HepG2 (cell line): Measurements from ENCODE around the gene ADI1. TPM values are rescaled to one million over a fixed set of nuclear protein-coding genes. Genes with fewer than 3 reads are reported as not detected.

Experiments used
- BRD4 ChIP-seq: sonication (generic); formaldehyde crosslinking; IDR thresholded peaks from 2 replicates; pipeline ENCODE4 v1.4.0; 2020; ENCODE audit warnings: missing genetic modification reagents
- DRAP1 ChIP-seq: IDR thresholded peaks from 2 replicates; pipeline ENCODE4 v1.6.1; 2016; ENCODE audit warnings: missing genetic modification reagents, missing compliant biosample characterization
- HNF4A ChIP-seq: sonication (generic); formaldehyde crosslinking; IDR thresholded peaks from 2 replicates; pipeline ENCODE4 v1.4.0; 2020; ENCODE audit warnings: missing genetic modification reagents
- JUND ChIP-seq: sonication (generic); formaldehyde crosslinking; IDR thresholded peaks from 2 replicates; pipeline ENCODE4 v1.8.0; 2022; ENCODE audit warnings: mild to moderate bottlenecking, missing genetic modification reagents
- MAZ ChIP-seq, 2 experiments: sonication (generic) in 1 of 2; formaldehyde crosslinking in 1 of 2; IDR thresholded peaks; 2 replicates each; pipeline versions ENCODE4 v1.5.0 to v1.6.1; 2012 to 2020; ENCODE audit warnings: low read depth in 2 of 2, mild to moderate bottlenecking in 2 of 2, borderline replicate concordance in 1 of 2, improper control_type of control experiment in 1 of 2, low read length in 1 of 2, missing genetic modification reagents in 1 of 2, moderate library complexity in 1 of 2
- PITX1 ChIP-seq: sonication (generic); formaldehyde crosslinking; IDR thresholded peaks from 2 replicates; pipeline ENCODE4 v1.5.1; 2020; ENCODE audit warnings: mild to moderate bottlenecking, missing genetic modification reagents
- POLR2A ChIP-seq, 2 experiments: IDR thresholded peaks; 2 replicates each; pipeline ENCODE4 v1.6.1; 2011; ENCODE audit warnings: low read depth in 2 of 2, low read length in 2 of 2, mild to moderate bottlenecking in 1 of 2, moderate library complexity in 1 of 2; ENCODE audit not compliant: insufficient read depth in 1 of 2
- ZBTB1 ChIP-seq: sonication (generic); formaldehyde crosslinking; IDR thresholded peaks from 2 replicates; pipeline ENCODE4 v1.4.0; 2020; ENCODE audit warnings: missing genetic modification reagents, borderline replicate concordance
- ZNF329 ChIP-seq: sonication (generic); formaldehyde crosslinking; IDR thresholded peaks from 2 replicates; pipeline ENCODE4 v1.9.0; 2021; ENCODE audit warnings: low read depth, mild to moderate bottlenecking, missing genetic modification reagents
- ZNF362 ChIP-seq: sonication (generic); formaldehyde crosslinking; IDR thresholded peaks from 2 replicates; pipeline ENCODE4 v1.4.0; 2020; ENCODE audit warnings: missing genetic modification reagents, mild to moderate bottlenecking, borderline replicate concordance
- ZNF563 ChIP-seq: sonication (generic); formaldehyde crosslinking; IDR thresholded peaks from 2 replicates; pipeline ENCODE4 v1.8.0; 2022; ENCODE audit warnings: mild to moderate bottlenecking, moderate library complexity, missing genetic modification reagents
- ZNF766 ChIP-seq: sonication (generic); formaldehyde crosslinking; IDR thresholded peaks from 2 replicates; pipeline ENCODE4 v1.5.0; 2020; ENCODE audit warnings: missing genetic modification reagents, borderline replicate concordance
- ZNF776 ChIP-seq: sonication (generic); formaldehyde crosslinking; IDR thresholded peaks from 2 replicates; pipeline ENCODE4 v1.4.0; 2020; ENCODE audit warnings: mild to moderate bottlenecking, missing genetic modification reagents
- ZNF891 ChIP-seq: sonication (generic); formaldehyde crosslinking; IDR thresholded peaks from 2 replicates; pipeline ENCODE4 v1.5.0; 2020; ENCODE audit warnings: mild to moderate bottlenecking, missing genetic modification reagents
- polyA plus RNA-seq, 8 experiments: library from polyadenylated mRNA; depleted of rRNA in 3 of 8; stranded (reverse) in 7 of 8; unstranded in 1 of 8; fragments of >200 nt; fragmentation: Illumina TruSeq in 4 of 8; extraction: Trizol in 4 of 8; gene quantifications; 2 replicates each; pipeline versions ENCODE4 v1.2.1 to v1.2.3, GENCODE V29; 2011 to 2016; ENCODE audit warnings: low read depth in 4 of 8, missing spikeins in 1 of 8, mixed read lengths in 1 of 8; ENCODE audit not compliant: insufficient read depth in 1 of 8
- total RNA-seq, 5 experiments: library from RNA; depleted of rRNA; stranded (reverse); fragments of >200 nt; fragmentation: Illumina TruSeq; extraction: Trizol; gene quantifications; 2 replicates each; pipeline ENCODE4 v1.2.3, GENCODE V29; 2016; ENCODE audit warnings: low read depth in 1 of 5
- TF ChIP-seq, protein P1 (sequence below): IDR thresholded peaks from 2 replicates; pipeline ENCODE4 v1.6.1; 2016; ENCODE audit warnings: low read depth, borderline replicate concordance

ADI1 gene
- total and polyA plus RNA-seq, 2 of the 13 experiments (the other 11 are each of a cell fraction or from before 2014, with no cell fraction given): 28.7 to 123 TPM

DNA sequence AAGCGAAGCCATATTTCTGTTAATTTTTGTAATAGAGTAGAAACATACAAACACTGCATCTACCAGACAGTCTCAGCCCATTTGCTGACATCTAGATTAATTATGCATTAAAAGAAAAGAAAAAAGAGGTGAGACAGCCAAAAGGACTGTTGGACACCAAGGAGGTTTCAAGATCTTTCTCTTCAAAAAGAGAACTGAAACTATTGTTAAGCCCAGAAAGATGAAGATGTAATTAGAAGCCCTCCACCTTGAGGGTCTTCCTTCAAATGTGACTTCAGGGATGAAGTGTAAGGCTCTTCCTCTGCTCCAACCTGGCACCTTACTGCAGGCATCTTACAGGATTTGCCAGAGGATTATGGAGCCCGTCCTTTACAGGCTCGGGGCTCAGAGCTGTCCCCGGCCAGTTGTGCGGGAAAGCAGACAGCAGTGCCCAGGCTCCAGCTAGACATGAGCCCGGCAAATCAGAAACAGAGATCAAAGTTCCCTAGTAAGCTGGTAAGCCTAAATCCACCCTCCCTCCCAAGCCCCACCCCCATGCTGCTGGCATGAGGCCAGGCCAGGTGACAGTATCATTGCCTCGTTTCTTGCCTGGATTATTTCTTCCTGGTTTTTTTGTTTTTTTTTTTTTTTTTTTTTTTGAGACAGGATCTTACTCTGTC is 38.9 kb downstream of the ADI1 start (continued):
- TF ChIP-seq ZNF329 (CRISPR knock-in tag): no peak
- TF ChIP-seq ZNF891 (CRISPR knock-in tag): no peak
- TF ChIP-seq POLR2A (IDR thresholded peaks at IDR 0.05; ENCODE audit: insufficient read depth in 1 of 2, low read depth in 2 of 2, low read length in 2 of 2): peak in 1 of 2 experiments; percentile 29; a peak in 1 of 4 replicates
- TF ChIP-seq, protein P1, sequence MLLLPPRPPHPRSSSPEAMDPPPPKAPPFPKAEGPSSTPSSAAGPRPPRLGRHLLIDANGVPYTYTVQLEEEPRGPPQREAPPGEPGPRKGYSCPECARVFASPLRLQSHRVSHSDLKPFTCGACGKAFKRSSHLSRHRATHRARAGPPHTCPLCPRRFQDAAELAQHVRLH (CRISPR knock-in tag): 0 out of 2 replicates have a peak, but pooled peaks have one; percentile 61
- TF ChIP-seq BRD4 (CRISPR knock-in tag): no peak
- TF ChIP-seq PITX1: peak; percentile 87
- TF ChIP-seq ZNF563 (CRISPR knock-in tag): no peak
- no peak for TF ChIP-seq JUND (CRISPR knock-in tag)
- no peak for TF ChIP-seq ZNF776 (CRISPR knock-in tag)
- TF ChIP-seq ZNF362 (CRISPR knock-in tag): peak; percentile 25; the same call in 1 of the 2 replicates
- TF ChIP-seq ZNF766 (CRISPR knock-in tag): no peak
- TF ChIP-seq HNF4A: peak; percentile 80
- TF ChIP-seq DRAP1 (CRISPR knock-in tag): peak; percentile 19; the same call in 1 of the 2 replicates
- TF ChIP-seq MAZ (IDR thresholded peaks at IDR 0.05; ENCODE audit: borderline replicate concordance, low read depth, low read length): 0 out of 2 replicates have a peak, but pooled peaks have one; percentile 35
- no peak for TF ChIP-seq MAZ (CRISPR knock-in tag; IDR thresholded peaks at IDR 0.05; ENCODE audit: low read depth)
- no peak for TF ChIP-seq ZBTB1 (CRISPR knock-in tag)
